Activated T-cell treated with anti-CD3 and anti-CD28 coated beads for 1 hour (primary cell): ENCODE data around the gene PSMA6.
"Not testable (repeated sequence)": the region's sequence is repeated elsewhere in the genome, so short reads cannot be mapped to it uniquely, and the experiment has no call there.

Experiments
- DNase-seq: peaks from one replicate; pipeline ENCODE4 v3.0.0-alpha.2; 2020; ENCODE audit warnings: low read depth

Gene PSMA6

DNA sequence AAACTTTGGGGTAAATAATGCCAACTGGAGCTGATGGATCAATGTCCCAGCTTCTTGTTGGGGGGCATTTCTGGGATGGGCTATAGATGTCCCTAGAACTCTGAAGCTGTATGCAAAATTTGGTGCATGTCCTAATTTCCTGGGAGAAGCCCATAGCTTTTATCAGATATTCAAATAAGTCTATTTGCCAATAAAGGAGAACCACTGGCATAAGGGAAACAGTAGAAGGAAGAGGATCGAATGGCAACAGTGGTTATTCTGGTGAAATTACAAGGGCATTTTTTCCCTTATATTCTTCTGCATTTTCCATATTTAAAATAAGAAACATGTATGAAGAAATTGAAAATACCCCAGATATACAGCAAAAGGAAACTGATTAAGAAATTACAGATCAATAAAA is 34.2 kb downstream of the PSMA6 start:
- DNase-seq, result no peak

DNA sequence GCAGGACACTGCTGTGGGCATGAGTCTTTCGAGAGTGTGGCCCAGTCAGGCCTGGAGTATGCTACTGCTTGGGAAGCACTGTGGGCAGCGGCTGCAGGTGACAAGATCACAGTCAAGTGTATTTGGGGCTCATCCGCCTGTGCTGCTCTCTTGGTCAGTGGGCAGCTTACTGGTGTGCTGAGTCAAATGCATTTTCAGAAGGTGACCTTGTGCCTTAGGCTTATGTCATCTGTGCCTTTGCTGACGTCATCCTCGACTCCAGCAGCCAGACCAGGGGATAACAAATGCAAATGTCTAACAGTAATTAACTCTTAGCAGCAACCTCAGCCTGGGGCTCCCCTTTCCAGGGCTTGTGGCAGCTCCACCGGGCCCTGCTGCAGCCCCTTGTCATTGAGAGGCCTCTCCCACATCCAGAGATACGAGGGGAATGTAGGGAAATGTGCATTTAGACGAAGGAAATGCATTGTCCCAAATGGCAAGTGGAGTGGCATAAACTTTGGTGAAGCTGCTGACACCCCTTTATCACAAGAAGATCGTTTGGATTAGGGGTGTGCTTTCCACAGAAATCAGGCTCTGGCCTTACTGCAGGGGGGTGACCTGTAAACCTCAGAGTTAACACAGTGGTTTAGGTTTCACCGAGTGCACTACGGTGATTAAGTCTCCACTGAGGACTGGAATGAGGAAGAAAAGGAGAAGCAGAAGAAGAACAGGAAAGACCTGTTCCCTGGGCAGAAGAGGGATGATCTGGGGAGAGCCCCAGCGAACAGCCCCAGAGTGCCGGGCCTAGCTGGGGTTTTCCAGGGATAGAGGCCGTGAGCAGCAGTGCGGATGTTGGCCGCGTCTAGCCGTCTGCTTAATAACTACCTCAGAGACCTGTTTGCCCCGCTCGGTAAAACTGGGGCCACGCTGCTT is 39.7 kb downstream of the PSMA6 start:
- DNase-seq, result no peak

DNA sequence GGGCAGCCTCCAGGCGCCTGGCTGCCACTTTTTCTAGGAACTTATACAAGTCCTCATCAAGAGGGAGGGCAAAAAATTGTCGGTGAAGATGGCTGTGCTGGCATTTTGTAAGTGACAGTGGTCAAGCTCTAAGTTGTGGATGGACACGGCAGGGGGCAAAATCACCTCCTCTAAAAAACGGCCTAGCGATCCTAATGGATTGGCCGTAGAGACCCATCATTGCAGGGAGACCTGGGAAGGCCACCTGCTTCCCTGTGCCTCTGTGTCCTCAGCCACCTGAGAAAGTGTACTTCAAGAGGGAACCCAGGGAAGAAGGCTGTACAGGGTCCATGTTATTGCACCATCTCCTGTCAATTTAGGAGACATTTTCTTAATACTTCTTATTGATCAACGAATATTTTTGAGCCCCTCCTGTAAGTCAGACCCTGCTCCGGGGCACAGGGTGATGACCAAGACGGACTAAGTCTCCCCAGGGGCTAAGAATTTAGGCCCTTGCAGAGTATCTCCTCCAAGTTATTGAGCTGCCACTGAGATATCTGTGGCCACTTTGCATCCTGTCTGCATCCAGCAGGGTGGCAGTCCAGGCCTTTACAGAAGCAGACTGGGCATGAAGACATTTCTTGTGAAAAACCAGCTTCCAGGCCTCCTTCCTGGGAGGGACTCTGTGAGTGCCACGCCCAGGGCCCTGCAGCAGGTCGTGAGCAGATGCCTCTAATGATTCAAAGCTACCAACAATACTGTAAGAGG is 40.5 kb downstream of the PSMA6 start:
- DNase-seq, result no peak

DNA sequence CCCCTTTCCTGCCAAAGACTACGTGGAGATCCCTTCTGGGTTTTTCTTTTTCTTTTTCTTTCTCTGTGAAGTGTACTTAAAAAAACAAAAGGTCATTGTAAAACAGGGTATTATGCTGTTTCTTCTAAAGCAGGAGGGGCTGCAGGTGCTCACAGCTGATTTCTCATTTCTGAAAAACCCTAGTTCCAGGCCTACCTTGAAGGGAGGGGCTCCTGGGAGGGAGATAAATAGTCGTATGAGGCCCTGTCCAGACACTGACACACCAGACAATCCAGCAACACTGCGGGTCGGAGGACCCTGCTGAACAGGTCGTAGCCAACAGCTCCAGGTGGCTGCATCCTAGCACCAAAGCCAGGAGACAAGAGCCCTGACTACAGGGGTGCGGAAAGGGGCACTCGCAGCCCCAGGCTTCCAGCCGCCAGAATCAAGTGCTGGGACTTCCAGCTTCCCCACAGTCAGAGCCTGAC is 41.1 kb downstream of the PSMA6 start:
- DNase-seq, result no peak

DNA sequence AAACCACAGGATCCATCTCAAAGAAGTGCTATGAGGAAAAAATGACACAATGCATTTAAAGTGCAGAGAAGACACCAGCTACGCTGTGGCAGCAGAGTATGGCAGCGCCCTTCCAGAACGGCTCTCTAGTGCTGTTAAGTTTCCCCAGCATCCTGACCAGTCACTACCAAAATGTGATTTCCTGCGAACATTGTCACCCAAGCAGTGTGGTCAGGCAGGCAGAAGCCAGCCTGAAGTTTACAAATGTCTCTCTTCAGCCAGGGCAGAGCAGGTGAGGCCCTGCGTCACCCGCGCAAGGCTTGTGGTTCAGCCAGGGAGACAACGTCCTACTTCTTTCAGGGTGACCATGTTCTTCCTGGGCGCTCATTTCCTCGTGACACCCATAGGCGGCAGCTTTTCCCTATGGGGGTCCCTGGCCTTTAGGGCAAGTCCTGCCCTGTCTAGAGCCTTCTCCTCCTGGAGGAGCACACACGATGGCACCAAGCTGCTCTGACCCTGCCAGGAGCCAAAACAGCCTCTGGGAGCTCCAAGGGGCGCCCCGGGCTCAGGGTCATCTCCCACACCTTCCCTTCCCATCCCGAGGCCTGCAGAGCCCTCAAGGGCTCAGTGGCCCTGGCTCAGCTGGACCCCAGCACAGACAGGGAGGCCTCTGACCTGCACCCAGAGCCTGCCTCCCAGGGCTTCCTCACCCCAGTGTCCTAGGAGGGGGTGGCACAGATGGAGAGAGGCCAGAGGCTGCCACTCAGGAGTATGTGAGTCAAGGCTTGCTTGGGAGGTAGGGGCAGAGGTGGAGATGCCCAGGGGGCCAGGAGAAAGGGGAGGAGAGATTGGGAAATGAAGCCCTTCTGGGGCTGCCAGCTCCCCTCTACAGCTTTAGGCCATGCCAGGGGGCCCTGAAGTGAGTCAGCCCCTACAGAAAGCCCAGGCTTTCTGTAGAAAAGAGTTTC is 41.9 kb downstream of the PSMA6 start:
- no peak for DNase-seq

DNA sequence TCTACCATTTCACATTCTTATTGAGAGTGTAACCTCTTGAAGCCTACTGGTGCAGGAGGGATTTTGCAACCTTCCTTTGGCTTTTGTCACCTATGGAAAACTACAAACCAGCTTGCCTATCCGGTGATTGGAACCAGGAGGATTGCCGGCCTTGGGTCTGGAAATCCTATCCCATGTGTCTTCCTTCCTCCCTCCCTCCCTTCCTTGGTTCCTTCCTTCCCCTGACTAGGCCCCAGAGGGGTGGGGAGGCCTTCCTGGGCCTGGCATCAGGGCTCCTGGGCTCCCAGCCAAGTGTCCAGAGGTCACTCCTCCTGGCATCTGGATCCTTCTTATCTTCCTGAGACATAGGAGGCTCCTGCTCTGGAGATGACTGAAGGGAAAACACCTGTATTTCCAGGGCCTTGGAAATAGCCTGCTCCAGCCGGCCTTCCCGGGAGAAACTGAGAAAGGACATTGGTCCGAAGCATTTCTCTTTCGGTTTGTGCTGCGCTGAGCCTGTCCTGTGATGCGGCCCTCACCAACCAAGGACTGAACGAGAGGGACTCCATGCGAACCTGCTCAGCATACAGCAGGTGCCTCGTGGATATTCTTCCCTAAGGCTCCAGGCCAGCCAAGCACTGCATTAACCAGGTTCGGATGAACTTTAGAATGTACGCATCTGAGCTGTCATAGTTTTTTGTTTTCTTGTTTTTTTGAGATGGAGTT is 43.4 kb downstream of the PSMA6 start:
- no peak for DNase-seq

DNA sequence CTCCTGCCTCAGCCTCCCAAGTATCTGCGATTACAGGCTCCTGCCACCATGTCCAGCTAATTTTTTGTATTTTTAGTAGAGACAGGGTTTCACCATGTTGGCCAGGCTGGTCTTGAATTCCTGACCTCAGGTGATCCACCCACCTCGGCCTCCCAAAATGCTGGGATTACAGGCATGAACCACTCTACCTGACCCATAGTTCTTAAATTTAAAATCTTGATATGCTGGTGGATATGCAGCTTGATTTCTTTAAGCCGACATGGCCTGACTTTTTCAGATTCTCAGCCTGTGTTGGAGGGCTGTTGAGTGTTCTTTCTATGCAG is 44.0 kb downstream of the PSMA6 start:
- DNase-seq, result not testable (repeated sequence)

DNA sequence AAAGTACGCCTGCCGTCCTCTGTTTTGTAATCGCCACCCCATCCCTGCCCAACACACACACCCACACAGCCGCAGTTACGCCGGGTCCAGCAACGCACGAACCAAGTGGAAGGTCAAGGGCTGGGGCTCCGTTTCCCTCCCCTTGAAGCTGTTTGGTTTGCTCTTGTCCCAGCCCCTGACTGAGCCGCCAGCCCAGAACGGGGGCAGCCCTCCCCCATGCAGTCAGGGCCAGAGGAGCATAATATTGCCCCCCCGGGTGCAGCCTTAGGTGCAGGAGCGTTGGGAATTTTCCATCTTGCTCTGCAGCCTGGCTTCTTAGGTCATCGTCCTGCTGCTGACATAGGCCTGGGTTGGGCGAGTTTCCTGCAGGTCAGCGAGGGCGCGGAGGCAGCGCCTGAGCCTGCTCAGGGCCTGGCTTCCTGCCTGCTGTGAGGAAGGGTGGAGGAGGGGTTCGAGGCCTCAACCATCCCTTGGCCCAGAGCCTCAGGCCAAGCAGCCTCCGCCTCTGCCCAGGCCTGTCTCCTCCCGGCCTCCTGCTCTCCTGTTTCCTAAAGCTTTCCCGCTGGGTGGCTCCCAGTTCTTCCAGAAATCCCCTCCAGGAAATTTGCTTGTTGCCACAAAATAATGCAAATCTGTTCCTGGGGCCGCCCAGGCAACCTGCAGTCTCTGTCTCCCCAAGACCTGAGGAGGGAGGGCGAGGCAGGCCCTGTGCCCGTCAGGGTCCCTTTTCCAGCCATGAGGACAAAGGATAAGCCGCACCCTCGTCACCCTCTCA is 44.5 kb downstream of the PSMA6 start:
- DNase-seq, result no peak

DNA sequence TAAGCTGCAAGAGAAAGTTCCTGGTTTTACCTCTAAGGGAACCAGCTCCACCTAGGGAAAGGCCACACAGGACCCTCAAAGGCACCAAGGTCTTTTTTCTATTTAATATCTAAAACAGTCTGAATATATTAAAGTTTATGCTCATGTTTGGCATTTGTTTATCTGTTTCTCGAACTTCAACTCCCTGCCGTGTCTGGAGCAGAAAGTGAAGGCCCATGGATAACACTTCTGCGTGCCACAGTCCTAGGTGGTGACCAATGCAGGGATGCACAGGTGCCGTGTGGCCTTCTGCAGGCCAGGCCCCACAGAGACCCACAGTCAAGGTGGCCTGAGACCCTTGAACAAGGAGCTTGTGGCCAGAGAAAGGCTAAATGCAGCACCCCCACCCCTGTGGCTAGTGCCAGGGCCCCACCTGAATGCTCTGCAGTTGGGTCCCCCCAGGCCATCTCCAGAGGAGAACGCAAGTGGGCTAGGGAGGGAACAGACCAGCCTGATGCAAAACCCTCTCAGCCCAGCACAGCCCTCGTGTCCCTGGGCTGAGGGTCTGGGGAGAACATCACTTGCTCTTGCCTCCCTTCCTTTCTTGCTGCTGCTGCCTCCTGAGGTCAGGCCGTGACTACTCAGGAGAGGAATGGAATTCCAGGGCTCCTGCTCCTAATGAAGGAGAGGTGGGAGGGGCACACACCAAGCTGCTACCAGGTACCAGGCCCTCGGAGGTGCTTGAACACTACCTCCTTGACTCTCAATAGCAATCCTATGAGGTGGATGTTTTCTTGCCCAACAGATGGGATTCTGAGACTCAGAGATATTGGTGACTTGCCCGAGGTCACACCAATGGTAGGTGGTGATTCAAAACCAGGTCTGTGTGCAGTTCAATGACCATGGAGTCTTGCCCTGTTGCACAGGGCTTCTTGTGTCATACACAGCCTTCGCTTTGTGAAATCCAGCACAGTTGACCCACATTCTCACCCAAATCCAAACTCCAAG is 45.4 kb downstream of the PSMA6 start:
- no peak for DNase-seq

DNA sequence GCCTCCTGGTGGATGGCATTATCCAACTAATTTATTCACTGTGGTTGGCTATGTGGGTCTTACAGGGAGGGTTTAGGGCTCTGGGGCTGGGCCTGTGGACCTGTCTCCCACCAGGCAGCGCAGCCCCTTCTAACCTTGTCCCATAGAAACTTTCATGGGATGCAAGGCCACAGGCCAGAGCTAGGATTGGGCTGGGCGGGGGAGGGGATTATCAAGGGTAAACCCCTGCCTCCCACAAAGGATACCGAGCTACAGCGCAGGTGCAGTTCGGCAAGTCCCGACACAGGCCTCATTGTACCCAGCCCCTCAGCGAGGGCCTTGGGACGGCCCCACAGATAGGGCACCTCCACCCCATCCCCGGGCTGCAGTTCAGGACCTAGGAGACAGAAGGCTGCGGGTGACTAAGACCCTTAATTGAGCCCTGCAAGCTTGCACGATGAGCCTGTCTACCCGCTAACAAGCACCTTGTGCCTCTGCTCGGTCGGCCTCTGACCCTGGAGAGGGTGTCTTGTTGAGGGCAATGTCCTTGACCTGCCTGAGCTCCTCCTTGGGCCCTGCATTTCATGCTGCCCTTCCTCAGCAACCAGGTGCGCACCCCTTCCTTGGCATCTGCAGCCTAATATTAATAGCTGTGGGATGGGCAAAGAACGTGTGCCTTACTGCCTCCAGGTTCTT is 46.7 kb downstream of the PSMA6 start:
- DNase-seq, result no peak

DNA sequence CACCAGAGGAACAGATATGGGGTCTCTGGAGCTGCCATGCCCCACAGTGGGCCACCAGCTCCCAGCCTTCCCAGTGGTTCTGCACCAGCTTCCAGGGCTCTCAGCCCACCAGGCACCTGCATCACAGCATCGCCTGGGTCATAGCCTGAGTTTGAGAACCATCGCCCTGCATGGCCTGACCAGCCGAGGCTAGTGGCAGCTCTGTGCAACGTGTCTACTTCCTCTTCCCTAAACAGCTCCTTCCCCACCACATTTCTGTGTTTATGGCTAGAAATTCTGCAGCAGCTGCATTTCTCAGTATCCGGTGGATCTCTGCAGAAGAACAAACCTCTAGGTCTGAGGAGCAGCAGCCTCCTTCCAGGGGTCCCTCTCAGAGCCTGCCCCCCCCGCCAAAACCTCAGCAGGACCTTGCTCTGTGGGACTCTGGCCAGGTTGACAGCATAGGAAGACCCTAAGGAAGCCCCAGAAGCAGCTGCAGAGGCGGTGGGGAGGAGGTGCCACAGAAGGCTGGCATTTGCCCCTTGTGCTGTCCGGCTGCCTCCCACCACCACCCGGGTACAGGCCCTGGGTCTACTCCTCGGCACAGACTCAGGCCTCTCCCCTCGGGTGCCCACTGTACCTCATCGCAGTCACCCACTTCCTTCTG is 47.7 kb downstream of the PSMA6 start:
- no peak for DNase-seq

DNA sequence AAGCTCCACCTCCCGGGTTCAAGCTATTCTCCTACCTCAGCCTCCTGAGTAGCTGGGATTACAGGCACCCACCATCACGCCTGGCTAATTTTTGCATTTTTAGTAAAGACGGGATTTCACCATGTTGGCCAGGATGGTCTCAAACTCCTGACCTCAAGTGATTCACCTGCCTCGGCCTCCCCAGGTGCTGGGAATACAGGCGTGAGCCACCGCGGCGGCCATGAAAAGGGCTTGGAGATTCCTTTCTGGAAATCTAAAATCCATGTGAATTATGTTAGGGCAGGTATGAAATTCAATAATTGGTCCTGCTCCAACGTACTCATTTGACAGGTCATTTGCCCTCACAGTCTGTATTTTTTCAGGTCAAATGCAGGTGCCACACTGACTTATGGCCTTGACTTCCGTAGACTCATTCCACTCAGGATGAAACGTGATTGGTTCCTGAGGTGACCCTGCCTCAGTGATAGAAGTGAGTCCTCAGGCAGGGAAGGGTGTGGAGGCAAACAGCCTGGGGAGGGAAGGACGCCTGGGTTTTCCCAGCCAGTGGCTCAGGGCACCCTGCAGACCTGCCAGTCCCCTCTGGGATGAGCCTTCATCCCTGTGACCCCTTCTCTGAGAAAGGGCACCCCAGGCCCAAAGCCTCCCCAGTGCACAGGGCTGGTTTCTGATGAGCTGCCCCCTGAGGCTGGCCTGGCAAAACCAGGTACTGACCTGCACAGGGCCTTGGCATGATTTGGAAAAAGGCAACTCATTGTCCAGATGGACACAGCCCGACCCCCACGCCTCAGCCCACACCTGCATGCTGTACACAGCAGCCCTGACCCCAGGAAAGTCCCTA is 48.7 kb downstream of the PSMA6 start:
- DNase-seq, result no peak

DNA sequence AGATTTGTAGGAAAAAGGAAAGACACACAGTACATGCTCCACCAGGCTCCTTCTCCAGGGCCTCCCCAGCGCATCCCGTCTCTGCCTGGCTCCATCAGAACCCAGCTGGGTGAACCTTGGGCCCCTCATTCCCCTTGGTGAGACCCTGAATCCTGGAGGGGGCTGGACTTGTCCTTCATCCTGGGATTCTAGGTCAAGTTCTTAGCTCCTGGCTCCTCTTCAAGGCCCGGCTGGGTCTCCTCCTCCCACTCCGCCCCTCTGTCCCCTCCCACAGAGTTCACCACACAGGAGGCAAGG is 49.2 kb downstream of the PSMA6 start:
- no peak for DNase-seq

DNA sequence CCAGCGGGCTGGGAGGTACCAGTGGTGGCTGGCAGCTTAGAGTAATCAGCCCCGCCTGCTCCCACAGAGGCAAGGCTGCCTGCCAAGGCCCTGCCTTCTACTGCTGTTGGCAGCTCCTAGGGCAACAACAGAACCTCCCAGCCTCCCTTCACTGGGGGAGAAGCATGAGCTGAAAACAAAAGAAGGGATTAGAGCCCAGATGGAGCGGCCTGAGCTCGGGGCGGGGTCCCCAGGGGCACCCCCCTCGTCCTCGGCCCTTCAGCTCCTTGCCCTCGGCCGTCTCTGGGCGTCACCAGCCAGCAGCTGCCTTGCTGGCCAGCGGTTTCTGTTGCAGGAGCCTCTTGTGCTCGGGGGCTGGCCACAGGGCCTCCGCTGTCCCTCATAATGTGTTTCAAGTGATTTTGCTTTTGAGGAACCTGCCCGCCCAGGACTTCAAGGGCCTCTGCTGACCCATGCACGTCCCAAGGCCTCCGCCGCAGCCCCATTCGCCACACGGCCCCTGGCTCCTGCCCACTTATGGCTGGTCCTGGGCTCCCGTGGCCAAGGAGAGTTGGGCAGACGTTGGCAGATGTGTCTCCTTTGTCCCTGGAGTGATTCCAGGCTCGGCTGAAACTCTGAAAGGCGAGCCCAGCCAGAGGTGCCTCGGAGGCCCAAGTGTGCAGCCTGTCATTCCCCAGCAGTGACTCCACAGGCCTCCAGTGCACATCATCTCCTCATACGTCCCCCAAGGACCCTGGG is 49.7 kb downstream of the PSMA6 start:
- no peak for DNase-seq

DNA sequence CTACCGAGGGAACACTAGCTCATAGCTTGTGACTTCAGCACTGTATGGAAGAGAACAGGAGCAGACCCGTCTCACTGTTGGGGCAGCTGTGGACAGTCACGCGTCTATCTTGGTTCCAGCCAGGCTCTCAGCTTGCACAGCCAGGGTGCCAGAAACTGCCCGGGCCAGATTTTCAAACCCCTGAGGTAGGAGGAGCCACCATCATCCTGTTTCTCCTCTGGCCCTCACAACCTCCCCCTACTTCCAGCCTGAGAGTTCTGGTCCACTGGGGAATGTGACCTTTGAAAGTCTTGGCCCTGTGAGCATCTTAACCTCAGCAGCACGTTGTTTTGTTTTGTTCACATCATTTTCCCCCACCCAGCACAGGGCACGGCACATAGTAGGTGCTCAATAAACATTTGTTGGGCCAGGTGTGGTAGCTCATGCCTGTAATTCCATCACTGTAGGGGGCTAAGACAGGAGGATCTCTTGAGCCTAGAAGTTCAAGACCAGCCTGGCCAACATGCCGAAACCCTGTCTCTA is 50.4 kb downstream of the PSMA6 start:
- no peak for DNase-seq

DNA sequence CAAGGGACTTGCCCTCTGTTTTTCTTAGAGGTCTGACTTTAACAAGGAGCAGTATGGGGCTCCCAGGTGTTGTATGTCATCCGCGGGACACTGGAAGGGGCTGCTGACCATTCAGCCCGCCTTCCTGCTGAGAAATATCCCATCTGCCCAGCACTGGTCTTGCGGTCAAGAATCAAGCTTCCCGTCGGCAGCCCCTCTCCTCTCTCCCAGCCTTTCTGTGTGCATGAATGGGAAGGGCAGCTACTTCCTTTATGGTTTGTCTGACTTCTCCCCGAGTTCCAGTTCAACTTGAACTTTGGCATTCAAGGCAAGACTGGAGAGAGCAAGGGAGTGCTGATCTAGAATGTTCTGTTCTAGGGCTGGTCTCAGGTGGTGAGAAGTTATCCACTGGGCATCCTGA is 51.5 kb downstream of the PSMA6 start:
- no peak for DNase-seq
